Endothelial cell of umbilical vein (primary cell): ENCODE measurements around the gene AJAP1. TPM values are rescaled to one million over a fixed set of nuclear protein-coding genes. Genes with fewer than 3 reads are reported as not detected.

ENCODE experiments used
- BruUV-seq: library from RNA; stranded (reverse); fragments of 400-500 nt; replicated peaks from 2 replicates; lab custom pipeline; 2021; lab: Mats Ljungman, UMichigan
- CTCF ChIA-PET: fragments of 300-600, 350-600 bp; sonication (Branson Sonifier 250); formaldehyde crosslinking; loops from one replicate; lab custom pipeline; 2021; ENCODE audit warnings: antibody characterized with exemption, inconsistent platforms; lab: Charles Lee
- POLR2A ChIA-PET: fragments of 300-600, 350-600 bp; sonication (Branson Sonifier 250); formaldehyde crosslinking; loops from one replicate; lab custom pipeline; 2021; ENCODE audit warnings: antibody characterized with exemption, inconsistent platforms; lab: Charles Lee
- DNase-seq: peaks from one replicate; pipeline ENCODE4 v3.0.0-alpha.2; 2011; ENCODE audit warnings: low read depth, low spot score
- FAIRE-seq: peaks from 2 replicates; lab custom pipeline; 2011; peaks lifted over from hg19 to GRCh38; lab: Jason Lieb, UNC
- H2AFZ ChIP-seq: 2 replicates; pipeline ENCODE4 v1.6.0; 2012; ENCODE audit warnings: low read depth, low read length, control low read depth, inconsistent platforms
- H3K27ac ChIP-seq: 2 replicates; pipeline ENCODE4 v1.5.1; 2011; ENCODE audit warnings: low read depth, mild to moderate bottlenecking, control low read depth, low read length, moderate library complexity; ENCODE audit not compliant: insufficient read depth
- H3K27me3 ChIP-seq, 2 experiments: 2 replicates each; pipeline versions ENCODE4 v1.6.0 to v1.6.1; 2011; ENCODE audit warnings: low read length in 2 of 2, mixed read lengths in 1 of 2; ENCODE audit not compliant: control insufficient read depth in 2 of 2, insufficient read depth in 2 of 2
- H3K36me3 ChIP-seq, 2 experiments: 2 replicates in 1 of 2; 3 replicates in 1 of 2; pipeline ENCODE4 v1.5.1; 2011; ENCODE audit warnings: low read length in 2 of 2, mild to moderate bottlenecking in 1 of 2, moderate library complexity in 1 of 2; ENCODE audit not compliant: control insufficient read depth in 2 of 2, insufficient read depth in 2 of 2; ENCODE audit errors: extremely low read depth in 1 of 2
- H3K4me1 ChIP-seq: 3 replicates; pipeline ENCODE4 v1.5.1; 2011; ENCODE audit warnings: mild to moderate bottlenecking, low read length; ENCODE audit not compliant: control insufficient read depth, insufficient read depth; ENCODE audit errors: extremely low read depth
- H3K4me2 ChIP-seq: 2 replicates; pipeline ENCODE4 v1.6.1; 2011; ENCODE audit warnings: low read length, control low read depth, mixed read lengths; ENCODE audit not compliant: insufficient read depth
- H3K4me3 ChIP-seq, 3 experiments: fragments of 200-600 bp in 1 of 3; sonication (generic), shearing (Covaris generic) in 1 of 3; replicated peaks in 1 of 3; 2 replicates each; pipeline ENCODE4 v1.5.1; 2011 to 2016; ENCODE audit warnings: control low read depth in 3 of 3, low read length in 3 of 3, mild to moderate bottlenecking in 2 of 3, inconsistent platforms in 1 of 3, low read depth in 1 of 3, moderate library complexity in 1 of 3; ENCODE audit not compliant: insufficient read depth in 1 of 3
- H3K79me2 ChIP-seq: 2 replicates; pipeline ENCODE4 v1.6.0; 2012; ENCODE audit warnings: low read length, inconsistent platforms; ENCODE audit not compliant: control insufficient read depth, insufficient read depth
- H3K9ac ChIP-seq: replicated peaks from 2 replicates; pipeline ENCODE3; 2011; ENCODE audit warnings: low read length, control low read depth; ENCODE audit not compliant: insufficient read depth; ENCODE audit errors: extremely low read depth
- H3K9me1 ChIP-seq: replicated peaks from 3 replicates; pipeline ENCODE4 v1.6.0; 2011; ENCODE audit warnings: mild to moderate bottlenecking, low read length; ENCODE audit not compliant: control insufficient read depth, insufficient read depth; ENCODE audit errors: extremely low read depth
- H3K9me3 ChIP-seq: replicated peaks from 2 replicates; pipeline ENCODE4 v1.5.1; 2012; ENCODE audit warnings: low read length, inconsistent platforms; ENCODE audit not compliant: control insufficient read depth, insufficient read depth
- H4K20me1 ChIP-seq: replicated peaks from 2 replicates; pipeline ENCODE3; 2011; ENCODE audit warnings: mild to moderate bottlenecking, low read length; ENCODE audit not compliant: control insufficient read depth, insufficient read depth; ENCODE audit errors: extremely low read depth
- EZH2 ChIP-seq: IDR thresholded peaks from 2 replicates; pipeline ENCODE4 v1.6.1; 2012; ENCODE audit warnings: borderline replicate concordance, low read depth, mild to moderate bottlenecking, moderate library complexity, low read length, inconsistent platforms; ENCODE audit not compliant: severe bottlenecking
- FOS ChIP-seq: IDR thresholded peaks from 2 replicates; pipeline ENCODE4 v1.6.1; 2011; ENCODE audit warnings: mild to moderate bottlenecking, low read length, moderate library complexity, borderline replicate concordance; ENCODE audit not compliant: insufficient read depth
- GATA2 ChIP-seq: IDR thresholded peaks from 2 replicates; pipeline ENCODE4 v1.7.0; 2011; ENCODE audit warnings: low read depth, mild to moderate bottlenecking, moderate library complexity, mixed read lengths, low read length; ENCODE audit not compliant: insufficient read length, insufficient read depth
- JUN ChIP-seq: IDR thresholded peaks from 2 replicates; pipeline ENCODE4 v1.6.1; 2011; ENCODE audit warnings: borderline replicate concordance, low read depth; ENCODE audit not compliant: insufficient read length, insufficient read depth
- MAX ChIP-seq: IDR thresholded peaks from 2 replicates; pipeline ENCODE4 v1.6.1; 2011; ENCODE audit not compliant: insufficient read depth, insufficient read length
- MYC ChIP-seq: IDR thresholded peaks from one replicate; pipeline ENCODE4 v1.6.1; 2011; ENCODE audit warnings: mild to moderate bottlenecking, low read depth, low read length
- POLR2A ChIP-seq: IDR thresholded peaks from 2 replicates; pipeline ENCODE4 v1.6.1; 2012; ENCODE audit warnings: low read depth, mild to moderate bottlenecking, control low read depth, low read length
- POLR2AphosphoS5 ChIP-seq: IDR thresholded peaks from 2 replicates; pipeline ENCODE4 v1.6.1; 2012; ENCODE audit warnings: low read depth, mild to moderate bottlenecking, control low read depth, low read length, moderate library complexity; ENCODE audit not compliant: insufficient read depth
- dilution Hi-C: fragments of 300-500 bp; cut with MboI; formaldehyde crosslinking; loops from one replicate; pipeline ENCODE4 v1.15.0; 2019; ENCODE audit warnings: low sequenced_read_pairs; ENCODE audit not compliant: extremely low pct_ligation_motif_present
- intact Hi-C: fragments of 100-400 bp; cut with micrococcal nuclease; formaldehyde crosslinking; loops from one replicate; pipeline ENCODE4 v1.10.0; 2022
- polyA plus RNA-seq, 4 experiments: library from polyadenylated mRNA; depleted of rRNA in 3 of 4; stranded (reverse) in 3 of 4; unstranded in 1 of 4; fragments of >200 nt; gene quantifications; 2 replicates each; pipeline versions ENCODE4 v1.2.1 to v1.2.3, GENCODE V29; 2011 to 2012; ENCODE audit warnings: missing spikeins in 1 of 4
- total RNA-seq: library from RNA; stranded (reverse); gene quantifications from 2 replicates; pipeline ENCODE4 v1.2.3, GENCODE V29; 2021
- TF ChIP-seq, protein P1 (sequence below), 2 donors: IDR thresholded peaks; 1 replicate in 1 of 2; 2 replicates in 1 of 2; pipeline ENCODE4 v1.5.1; 2011; ENCODE audit warnings: low read length in 2 of 2, mild to moderate bottlenecking in 2 of 2, moderate library complexity in 2 of 2, control low read depth in 1 of 2, inconsistent platforms in 1 of 2, low read depth in 1 of 2; ENCODE audit not compliant: insufficient read depth in 1 of 2; ENCODE audit errors: extremely low read depth in 1 of 2

AJAP1 gene
- total and polyA plus RNA-seq, 2 donors (not counting 3 experiments of a cell fraction or from before 2014, with no cell fraction given) = not detected

GRCh38 chr1:4631321-4631720 is 23.1 kb upstream of the AJAP1 start:
- no peak overlapping the region for H3K4me3 ChIP-seq
- intact Hi-C loops = no loop called here
- DNase-seq (no peak), FAIRE-seq (no peak)
- no peaks in the 10 kb centered on the region for H3K79me2 ChIP-seq
- H4K20me1 ChIP-seq = no peaks in the 10 kb centered on the region
- dilution Hi-C loops = no loop called here
- no peaks in the 10 kb centered on the region for H3K4me1 ChIP-seq
- no peak overlapping the region for H2AFZ ChIP-seq
- no peaks in the 10 kb centered on the region for H3K9me1 ChIP-seq
- no peak overlapping the region for H3K4me2 ChIP-seq
- H3K27ac ChIP-seq = no peak overlapping the region
- H3K9ac ChIP-seq = no peak overlapping the region
- no peak for TF ChIP-seq POLR2AphosphoS5
- no peak for TF ChIP-seq MYC
- TF ChIP-seq JUN = no peak
- no peak for TF ChIP-seq POLR2A
- no peak for TF ChIP-seq MAX
- no peak for TF ChIP-seq GATA2
- TF ChIP-seq, protein P1, sequence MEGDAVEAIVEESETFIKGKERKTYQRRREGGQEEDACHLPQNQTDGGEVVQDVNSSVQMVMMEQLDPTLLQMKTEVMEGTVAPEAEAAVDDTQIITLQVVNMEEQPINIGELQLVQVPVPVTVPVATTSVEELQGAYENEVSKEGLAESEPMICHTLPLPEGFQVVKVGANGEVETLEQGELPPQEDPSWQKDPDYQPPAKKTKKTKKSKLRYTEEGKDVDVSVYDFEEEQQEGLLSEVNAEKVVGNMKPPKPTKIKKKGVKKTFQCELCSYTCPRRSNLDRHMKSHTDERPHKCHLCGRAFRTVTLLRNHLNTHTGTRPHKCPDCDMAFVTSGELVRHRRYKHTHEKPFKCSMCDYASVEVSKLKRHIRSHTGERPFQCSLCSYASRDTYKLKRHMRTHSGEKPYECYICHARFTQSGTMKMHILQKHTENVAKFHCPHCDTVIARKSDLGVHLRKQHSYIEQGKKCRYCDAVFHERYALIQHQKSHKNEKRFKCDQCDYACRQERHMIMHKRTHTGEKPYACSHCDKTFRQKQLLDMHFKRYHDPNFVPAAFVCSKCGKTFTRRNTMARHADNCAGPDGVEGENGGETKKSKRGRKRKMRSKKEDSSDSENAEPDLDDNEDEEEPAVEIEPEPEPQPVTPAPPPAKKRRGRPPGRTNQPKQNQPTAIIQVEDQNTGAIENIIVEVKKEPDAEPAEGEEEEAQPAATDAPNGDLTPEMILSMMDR (IDR thresholded peaks at IDR 0.05; ENCODE audit: extremely low read depth in 1 of 2, insufficient read depth in 1 of 2, low read depth in 1 of 2, low read length in 2 of 2) = no peak
- no peak for TF ChIP-seq FOS
- TF ChIP-seq EZH2 = no peak
- CTCF ChIA-PET = no interaction called here
- no peaks in the 10 kb centered on the region for H3K36me3 ChIP-seq
- H3K9me3 ChIP-seq = no peaks in the 10 kb centered on the region
- POLR2A ChIA-PET = no interaction called here
- no peaks in the 10 kb centered on the region for H3K27me3 ChIP-seq
- BruUV-seq = no TSS peak
